Esophagus (tissue), 2 donors: ENCODE data around the gene TCAF1. TPM values are rescaled to one million over a fixed set of nuclear protein-coding genes. Genes with fewer than 3 reads are reported as not detected.

Source experiments
- H3K27ac ChIP-seq, 2 donors: one replicate each; pipeline ENCODE4 v1.5.1; 2013; ENCODE audit warnings: low read depth in 2 of 2, mild to moderate bottlenecking in 2 of 2, inconsistent platforms in 1 of 2, low read length in 1 of 2, moderate library complexity in 1 of 2
- H3K27me3 ChIP-seq, 2 donors: one replicate each; pipeline ENCODE4 v1.6.1; 2013; ENCODE audit warnings: low read length in 2 of 2, control low read depth in 1 of 2, mild to moderate bottlenecking in 1 of 2; ENCODE audit not compliant: insufficient read depth in 2 of 2, control insufficient read depth in 1 of 2
- H3K36me3 ChIP-seq, 2 donors: one replicate each; pipeline ENCODE4 v1.6.1; 2013; ENCODE audit warnings: low read length in 1 of 2; ENCODE audit not compliant: control insufficient read depth in 2 of 2, insufficient read depth in 2 of 2
- H3K4me1 ChIP-seq, 2 donors: one replicate each; pipeline ENCODE4 v1.6.1; 2013; ENCODE audit warnings: low read length in 1 of 2; ENCODE audit not compliant: control insufficient read depth in 2 of 2, insufficient read depth in 2 of 2
- H3K4me3 ChIP-seq, 2 donors: one replicate each; pipeline ENCODE4 v1.5.1; 2013; ENCODE audit warnings: low read length in 2 of 2, mild to moderate bottlenecking in 2 of 2, low read depth in 1 of 2, moderate library complexity in 1 of 2
- H3K9me3 ChIP-seq, 2 donors: one replicate each; pipeline ENCODE4 v1.6.1; 2013; ENCODE audit warnings: mild to moderate bottlenecking in 2 of 2, low read depth in 1 of 2, low read length in 1 of 2, moderate library complexity in 1 of 2; ENCODE audit not compliant: control insufficient read depth in 2 of 2, insufficient read depth in 1 of 2
- WGBS, 2 donors: extraction: QIAGEN DNeasy Blood & Tissue Kit; methylation state at CpG; one replicate each; pipeline ENCODE4 v1.1.7; 2013; 5-methylcytosine and 5-hydroxymethylcytosine counted together
- polyA plus RNA-seq, 2 donors: library from polyadenylated mRNA; stranded (reverse); fragments of 200-250 nt; gene quantifications; one replicate each; pipeline ENCODE4 v1.2.3, GENCODE V29; 2013
- donor health status: healthy with polysubstance abuse.
- donor health status: Bipolar disorder and iron deficiency.

The TCAF1 gene
- polyA plus RNA-seq, 2 donors = 7.4 to 8.8 TPM

DNA sequence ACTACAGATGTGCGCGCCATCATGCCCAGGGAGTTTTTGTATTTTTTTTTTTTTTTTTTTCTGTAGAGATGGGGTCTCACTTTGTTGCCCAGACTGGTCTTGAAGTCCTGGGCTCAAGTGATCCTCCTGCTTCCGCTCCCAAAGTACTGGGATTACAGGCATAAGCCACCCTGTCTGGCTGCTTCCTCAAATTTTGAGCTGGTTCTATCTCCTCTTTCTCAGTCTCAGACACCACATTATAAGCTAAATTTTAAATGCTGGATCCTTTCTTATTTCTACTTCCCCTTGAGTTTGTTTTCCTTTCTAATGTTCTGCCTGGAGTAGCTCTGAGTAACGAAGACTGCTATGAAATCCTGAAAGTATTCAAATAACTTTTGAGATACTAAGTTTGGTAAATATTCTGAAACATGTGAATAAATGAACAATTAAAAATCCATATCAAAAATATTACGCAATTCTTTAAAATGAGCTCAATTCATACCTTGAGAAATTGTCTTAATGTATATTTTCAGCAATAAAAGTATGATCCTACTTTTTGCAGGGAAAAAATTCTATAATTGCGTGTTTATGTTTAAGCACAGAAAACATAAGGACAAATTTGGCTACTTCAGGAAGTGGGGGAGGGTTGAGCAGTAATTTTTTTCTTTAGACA, 15.0 kb downstream of the TCAF1 start:
- no peaks in the 10 kb centered on the region for H3K9me3 ChIP-seq
- no peak overlapping the region for H3K4me3 ChIP-seq
- 91 to 92% methylated on average over 6 of the region's 6 CpGs for WGBS, 2 donors
- H3K27ac ChIP-seq = no peak overlapping the region
- H3K4me1 ChIP-seq = peaks cover 0 to 6% of the 10 kb centered on the region in 2 donors
- no peaks in the 10 kb centered on the region for H3K27me3 ChIP-seq
- H3K36me3 ChIP-seq = no peaks in the 10 kb centered on the region

DNA sequence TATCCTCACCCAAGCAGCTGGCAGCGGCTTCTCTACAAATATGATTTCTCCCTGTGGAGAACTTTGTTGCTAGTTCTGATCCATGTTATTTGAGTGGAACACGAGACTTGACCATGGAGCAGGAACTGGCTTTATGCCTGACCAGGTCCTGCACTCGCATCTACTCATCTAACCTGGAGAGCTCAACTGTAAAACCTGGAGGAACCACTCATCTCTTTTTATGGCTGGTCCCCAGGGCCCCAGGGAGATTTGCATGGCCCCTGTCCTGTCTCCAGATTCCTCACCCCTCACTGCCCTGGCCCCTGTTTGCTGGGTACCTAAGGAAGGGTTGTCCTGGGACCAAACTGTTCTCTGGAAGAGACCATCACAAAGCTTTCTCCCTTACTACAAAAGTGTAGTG, 16.0 kb downstream of the TCAF1 start:
- Histone ChIP-seq H3K9me3 (no peaks in the 10 kb centered on the region), H3K27me3 (no peaks in the 10 kb centered on the region), H3K4me1 (peaks cover 0 to 7% of the 10 kb centered on the region in 2 donors), H3K27ac (no peak overlapping the region), H3K4me3 (no peak overlapping the region), H3K36me3 (no peaks in the 10 kb centered on the region)
- 83 to 87% methylated on average over 3 of the region's 3 CpGs for WGBS, 2 donors

DNA sequence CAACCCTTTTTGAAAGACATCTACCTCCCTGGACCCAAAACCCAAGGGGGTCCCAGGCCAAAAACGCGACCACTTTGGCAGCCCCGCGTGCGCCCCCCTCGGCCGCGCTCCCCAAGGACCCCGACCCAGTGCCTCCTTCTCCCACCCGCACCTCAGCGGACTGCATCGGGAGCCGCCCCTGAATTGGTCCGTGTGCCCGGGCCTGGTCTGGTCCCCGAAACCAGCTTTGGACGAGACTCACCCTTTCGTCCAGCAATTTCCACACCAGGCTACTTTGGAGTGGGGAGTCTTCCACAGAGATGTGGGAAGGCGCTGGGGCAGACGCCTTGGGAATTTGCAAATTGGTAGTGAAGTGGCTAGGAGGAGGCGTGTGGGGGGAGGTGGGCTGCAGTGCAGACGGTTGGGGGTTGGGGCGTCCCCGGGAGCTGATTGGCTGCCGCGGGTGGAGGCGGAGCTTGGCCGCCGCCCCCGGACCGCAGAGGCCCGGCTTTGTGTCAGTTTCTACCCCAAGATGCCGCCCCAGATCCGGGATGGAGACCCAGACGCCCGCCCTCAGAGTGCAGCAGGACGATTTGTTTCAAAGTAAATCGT, 16.9 kb downstream of the TCAF1 start:
- WGBS, 2 donors = 15 to 28% methylated on average over 38 of the region's 38 CpGs
- H3K27ac ChIP-seq = peak overlapping the region in 1 of 2 donors; percentile 54
- H3K36me3 ChIP-seq = no peaks in the 10 kb centered on the region
- no peaks in the 10 kb centered on the region for H3K27me3 ChIP-seq
- peaks cover 0 to 7% of the 10 kb centered on the region in 2 donors for H3K4me1 ChIP-seq
- peak overlapping the region; percentile 25 to 43 for H3K4me3 ChIP-seq
- no peaks in the 10 kb centered on the region for H3K9me3 ChIP-seq

DNA sequence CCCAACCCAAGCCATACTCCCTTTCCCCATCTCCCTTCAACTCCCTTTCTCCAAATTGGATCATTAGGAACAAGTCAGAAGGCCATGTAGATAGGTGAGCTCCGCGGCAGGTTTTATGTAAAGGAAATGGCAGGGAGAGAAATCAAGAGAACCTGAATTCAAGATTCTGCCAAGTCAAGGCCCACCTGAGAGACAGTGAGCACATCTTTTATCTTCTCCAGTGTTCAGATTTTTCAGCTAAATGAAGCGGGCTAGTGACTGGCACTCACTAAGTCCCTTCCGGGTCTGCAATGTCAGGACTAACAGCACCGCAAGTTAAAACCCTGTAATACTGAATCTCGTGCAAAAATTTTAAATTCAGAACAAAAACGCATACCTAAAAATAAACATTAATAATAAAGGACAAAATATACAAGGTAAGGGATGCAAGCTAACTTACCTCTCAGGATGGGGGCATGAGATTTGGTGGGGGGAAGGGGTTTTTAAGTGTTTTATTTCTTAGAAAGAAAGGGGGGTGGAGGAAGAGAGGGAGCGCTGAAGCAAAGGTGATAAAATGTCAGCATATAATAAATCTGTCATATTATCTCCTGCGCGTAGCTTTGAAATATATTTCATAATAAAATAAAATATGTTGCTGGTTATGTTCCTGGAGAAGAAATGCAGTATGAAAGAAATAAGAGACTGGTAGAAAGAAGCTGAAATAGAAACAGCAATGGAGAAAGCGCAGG, 17.6 kb downstream of the TCAF1 start:
- H3K9me3 ChIP-seq = no peaks in the 10 kb centered on the region
- 65 to 74% methylated on average over 11 of the region's 11 CpGs for WGBS, 2 donors
- no peaks in the 10 kb centered on the region for H3K36me3 ChIP-seq
- peaks cover 0 to 7% of the 10 kb centered on the region in 2 donors for H3K4me1 ChIP-seq
- no peak overlapping the region for H3K27ac ChIP-seq
- no peaks in the 10 kb centered on the region for H3K27me3 ChIP-seq
- peak overlapping the region in 1 of 2 donors; percentile 25 for H3K4me3 ChIP-seq

DNA sequence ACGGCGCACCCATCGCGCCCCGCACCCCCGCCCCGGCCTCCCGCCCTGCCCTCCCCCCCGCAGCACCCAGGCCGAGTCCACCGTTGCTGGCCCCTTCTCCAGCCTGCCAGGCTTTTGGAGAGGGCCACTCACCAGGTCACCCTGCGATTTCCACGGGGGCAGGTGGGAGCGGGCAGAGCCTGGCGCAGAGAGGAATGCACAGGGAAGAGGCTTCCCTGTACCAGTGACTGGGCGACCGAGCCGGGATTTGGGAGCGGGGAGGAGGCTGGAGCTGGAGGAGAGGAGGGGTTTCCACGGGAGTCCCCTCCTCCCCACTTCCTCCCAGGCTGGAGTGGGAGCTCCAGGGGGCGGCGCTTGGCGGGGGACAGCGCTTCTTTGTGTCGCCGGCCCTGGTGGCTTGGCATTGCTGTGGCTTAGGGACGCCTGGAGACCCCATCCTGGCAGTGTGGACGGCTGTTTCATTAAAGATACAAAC, 19.3 kb downstream of the TCAF1 start:
- no peaks in the 10 kb centered on the region for H3K9me3 ChIP-seq
- peak overlapping the region; percentile 44 to 54 for H3K4me3 ChIP-seq
- peak overlapping the region; percentile 22 to 43 for H3K27ac ChIP-seq
- no peaks in the 10 kb centered on the region for H3K36me3 ChIP-seq
- no peaks in the 10 kb centered on the region for H3K27me3 ChIP-seq
- peaks cover 0 to 7% of the 10 kb centered on the region in 2 donors for H3K4me1 ChIP-seq
- 4 to 6% methylated on average over 27 to 28 of the region's 28 CpGs for WGBS, 2 donors

DNA sequence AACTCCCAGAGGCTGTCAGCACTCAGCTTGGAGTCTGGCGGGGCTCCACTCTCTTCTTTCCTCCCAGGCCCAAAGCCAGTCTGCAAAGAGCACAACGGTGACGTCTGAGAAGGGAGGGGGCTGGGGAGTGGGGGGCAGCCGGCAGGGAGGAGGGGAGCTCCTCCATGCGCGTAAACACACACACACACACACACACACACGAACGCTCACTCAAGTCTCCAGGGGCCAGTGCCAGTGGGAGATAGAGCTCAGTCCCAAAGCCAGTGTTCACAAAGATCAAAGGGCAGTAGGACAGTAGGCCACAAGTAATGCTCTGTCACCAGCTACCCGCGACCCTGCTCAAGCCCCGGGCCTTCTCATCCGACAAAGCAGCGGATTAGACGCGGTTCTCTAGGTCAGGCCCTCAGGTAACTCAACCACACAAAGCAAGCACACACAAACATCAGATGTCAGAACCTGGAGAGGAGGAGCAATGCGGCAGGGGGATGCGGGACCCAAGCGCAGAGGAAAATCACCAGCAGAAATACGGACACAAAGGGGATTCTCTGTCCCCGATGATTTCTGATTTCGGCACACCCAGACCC, 19.9 kb downstream of the TCAF1 start:
- H3K9me3 ChIP-seq = no peaks in the 10 kb centered on the region
- no peaks in the 10 kb centered on the region for H3K36me3 ChIP-seq
- H3K27me3 ChIP-seq = no peaks in the 10 kb centered on the region
- 12 to 14% methylated on average over 15 to 21 of the region's 21 CpGs for WGBS, 2 donors
- peaks cover 0 to 7% of the 10 kb centered on the region in 2 donors for H3K4me1 ChIP-seq
- H3K4me3 ChIP-seq = peak overlapping the region; percentile 44 to 54
- peak overlapping the region; percentile 22 to 53 for H3K27ac ChIP-seq

DNA sequence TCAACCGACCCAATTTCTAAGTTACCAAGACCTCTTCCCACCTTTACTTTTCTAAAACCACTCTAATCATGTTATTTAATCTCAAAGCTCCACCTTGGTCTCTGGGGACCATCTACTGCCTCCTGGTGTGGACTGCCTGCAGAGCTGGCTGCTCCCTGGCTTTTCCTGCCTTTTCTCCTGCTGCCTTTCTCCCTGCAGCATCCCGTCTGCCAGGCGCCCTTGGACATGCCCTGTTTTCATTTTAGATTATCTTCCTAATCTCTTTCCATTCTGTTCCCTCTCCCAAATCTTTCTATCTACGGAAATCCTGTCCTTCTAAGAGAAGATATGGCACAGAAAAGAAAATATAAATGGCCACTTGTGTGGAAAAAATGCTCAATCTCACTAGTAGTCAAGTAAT, 23.1 kb downstream of the TCAF1 start:
- Histone ChIP-seq H3K4me1 (peaks cover 0 to 4% of the 10 kb centered on the region in 2 donors), H3K9me3 (peaks cover 0 to 6% of the 10 kb centered on the region in 2 donors), H3K27me3 (no peaks in the 10 kb centered on the region), H3K4me3 (no peak overlapping the region), H3K27ac (no peak overlapping the region), H3K36me3 (peaks cover 0 to 4% of the 10 kb centered on the region in 2 donors)
- 74 to 77% methylated on average over 4 of the region's 4 CpGs for WGBS, 2 donors

DNA sequence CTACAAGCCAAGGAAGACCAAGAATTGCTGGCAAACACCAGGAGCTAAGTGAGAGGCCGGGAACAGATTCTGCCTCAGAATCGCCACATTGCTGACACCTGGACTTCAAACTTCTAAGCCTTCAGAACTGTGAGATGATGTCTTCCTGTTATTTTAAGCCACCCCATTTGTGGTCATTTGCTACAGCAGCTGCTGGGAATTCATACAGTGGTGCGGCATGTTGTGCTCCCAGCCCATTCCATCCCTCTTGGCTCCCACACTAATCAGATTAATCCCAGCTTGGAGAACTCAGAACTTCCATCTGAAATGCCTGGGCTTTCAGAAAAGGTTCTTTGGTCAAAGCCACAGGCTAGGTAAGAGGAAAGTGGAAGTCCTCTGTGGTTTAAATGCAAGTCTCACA, 24.9 kb downstream of the TCAF1 start:
- Histone ChIP-seq H3K27ac (no peak overlapping the region), H3K4me3 (no peak overlapping the region), H3K4me1 (peaks cover 0 to 2% of the 10 kb centered on the region in 2 donors), H3K36me3 (peaks cover 0 to 4% of the 10 kb centered on the region in 2 donors), H3K27me3 (no peaks in the 10 kb centered on the region), H3K9me3 (peaks cover 0 to 6% of the 10 kb centered on the region in 2 donors)
- WGBS, 2 donors = 91 to 95% methylated on average over 3 of the region's 3 CpGs

DNA sequence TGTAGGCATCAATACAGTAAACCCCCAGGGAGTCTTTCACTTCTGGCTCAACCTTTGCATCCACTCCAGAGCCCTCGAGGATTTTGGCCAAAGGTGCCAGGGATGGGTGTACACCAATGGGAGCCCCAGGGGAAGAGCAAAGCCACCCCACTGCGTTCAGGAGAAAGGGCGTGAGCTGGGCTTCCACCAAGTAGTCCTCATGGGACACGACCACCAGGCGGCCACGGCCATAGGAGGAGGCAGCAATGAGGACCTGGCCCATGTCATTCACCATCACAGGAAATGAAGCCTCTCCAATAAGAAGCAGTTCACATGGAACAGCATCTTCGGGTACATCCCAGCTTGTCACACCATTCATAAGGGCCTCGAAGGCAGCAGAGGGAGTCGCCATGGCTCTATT, 25.8 kb downstream of the TCAF1 start:
- Histone ChIP-seq H3K27ac (no peak overlapping the region), H3K27me3 (no peaks in the 10 kb centered on the region), H3K4me1 (no peaks in the 10 kb centered on the region), H3K9me3 (peaks cover 0 to 6% of the 10 kb centered on the region in 2 donors), H3K36me3 (peaks cover 0 to 4% of the 10 kb centered on the region in 2 donors), H3K4me3 (no peak overlapping the region)
- WGBS, 2 donors = 96% methylated on average over 9 of the region's 9 CpGs
